Stimulated activated CD4-positive, alpha-beta T cell treated with anti-CD3 and anti-CD28 coated beads, TNF-alpha, amount 100 ng/mL, for 1 hour (primary cell): ENCODE results near the gene CCDC78.

Experiments used
- DNase-seq, 3 donors: peaks; one replicate each; pipeline ENCODE4 v3.0.0-alpha.2; 2020; ENCODE audit warnings: low read depth in 3 of 3, low spot score in 1 of 3

CCDC78 gene

DNA sequence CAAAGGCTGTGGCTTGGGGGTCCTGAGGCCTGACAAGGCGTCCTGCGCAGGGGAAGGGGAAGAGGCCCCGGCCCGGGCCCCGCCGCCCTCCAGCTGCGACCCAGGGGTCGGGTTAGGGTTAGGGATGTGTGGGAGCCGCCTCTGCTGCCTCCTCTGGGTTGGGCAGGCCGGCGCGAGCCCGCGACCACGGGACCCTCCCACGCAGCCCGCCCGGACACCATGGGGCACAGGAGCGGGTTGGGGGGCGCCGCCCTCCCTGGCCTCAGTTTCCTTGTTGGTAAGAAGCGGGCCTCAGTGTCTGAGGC is 14.2 kb upstream of the CCDC78 start:
- no peak for DNase-seq

DNA sequence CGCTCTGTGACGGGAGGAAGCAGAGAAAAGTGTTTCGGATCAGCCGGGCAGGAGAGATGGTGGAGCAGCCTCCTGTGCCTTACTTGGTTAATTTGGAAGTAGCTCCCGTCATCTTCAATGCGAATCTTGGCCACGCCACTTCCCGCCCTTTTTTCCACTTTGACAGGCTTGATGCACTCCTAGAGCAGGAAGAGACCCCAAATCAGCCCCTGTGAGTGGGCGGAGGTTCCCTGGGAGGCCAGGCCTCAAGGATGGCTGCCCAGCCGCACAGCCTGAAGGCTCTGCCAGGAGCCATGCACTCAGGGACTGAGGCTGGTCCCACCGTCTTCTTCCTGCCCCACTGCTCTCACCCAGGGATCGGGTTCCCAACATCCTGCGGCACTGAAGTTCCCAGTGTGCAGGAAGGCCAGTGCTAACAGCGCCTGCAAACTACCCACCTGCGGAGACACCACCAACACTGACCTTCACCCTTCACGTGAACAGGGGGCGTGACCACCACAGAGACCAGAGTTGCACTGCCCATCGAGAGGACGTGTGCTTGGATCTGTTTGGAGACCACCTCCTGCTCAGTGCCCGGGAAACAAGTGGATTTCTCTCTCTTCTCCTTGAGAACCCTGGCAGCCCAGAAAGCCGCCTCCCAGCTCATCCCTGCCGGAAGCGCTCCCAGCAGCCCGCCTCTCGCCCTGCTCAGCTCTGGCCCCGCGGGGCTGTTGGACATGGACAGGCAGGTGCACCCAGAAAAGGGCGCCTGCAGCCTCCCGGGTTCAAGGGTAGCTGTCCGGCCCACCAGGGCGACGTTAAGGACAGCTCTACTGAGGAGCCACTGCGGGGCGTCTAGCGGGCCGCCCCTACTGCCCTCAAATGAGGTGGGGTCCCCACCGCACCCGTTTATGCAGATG is 13.6 kb upstream of the CCDC78 start:
- no peak for DNase-seq

DNA sequence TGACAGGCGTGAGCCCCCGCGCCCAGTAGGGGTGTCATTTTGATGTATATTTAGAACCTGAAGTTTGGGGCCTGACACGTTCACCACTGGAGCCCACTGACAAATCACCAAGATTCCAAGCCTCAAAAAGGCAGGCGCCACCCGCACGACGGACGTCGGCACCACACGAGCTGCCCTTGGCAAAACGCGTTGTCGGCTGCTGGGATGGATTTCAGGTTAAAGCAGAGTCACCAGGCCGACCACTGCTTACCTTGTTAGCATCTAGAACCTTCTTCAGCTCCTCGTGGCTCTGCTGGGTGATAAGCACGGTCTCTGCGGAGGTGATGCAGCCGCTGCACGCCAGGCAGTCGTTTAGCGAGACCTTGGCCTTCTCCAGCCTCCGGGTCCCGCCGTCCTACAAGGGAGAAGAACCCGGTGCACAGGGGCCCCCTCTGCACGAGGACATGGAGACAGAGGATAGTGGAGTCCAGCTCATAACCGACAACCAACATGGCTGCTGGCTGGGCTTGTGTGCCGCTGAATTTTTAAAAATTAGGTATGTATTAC is 10.8 kb upstream of the CCDC78 start:
- no peak for DNase-seq

DNA sequence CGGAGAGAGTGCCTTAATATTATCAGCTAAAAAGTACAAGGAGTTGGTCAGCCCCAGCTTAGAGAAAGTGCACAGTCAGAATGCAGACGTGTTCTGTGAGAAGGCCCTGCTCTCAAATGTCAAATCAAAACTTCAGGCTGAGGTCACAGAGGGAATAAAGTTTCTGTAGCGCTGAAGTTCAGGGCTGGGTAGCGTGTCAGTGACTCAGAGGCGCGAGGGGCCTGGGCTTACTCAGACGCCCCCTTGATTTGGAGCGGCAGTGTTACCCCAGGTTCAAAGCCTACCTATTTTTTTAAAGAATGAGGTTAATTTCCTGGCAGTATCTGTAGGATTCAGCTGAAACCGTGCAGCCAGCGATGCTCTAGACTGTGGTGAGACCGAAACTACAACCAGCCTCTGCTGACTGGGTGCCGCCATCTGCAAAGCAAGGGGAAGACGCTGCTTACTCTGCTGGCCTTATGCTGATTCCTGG is 9.8 kb upstream of the CCDC78 start:
- DNase-seq: no peak

DNA sequence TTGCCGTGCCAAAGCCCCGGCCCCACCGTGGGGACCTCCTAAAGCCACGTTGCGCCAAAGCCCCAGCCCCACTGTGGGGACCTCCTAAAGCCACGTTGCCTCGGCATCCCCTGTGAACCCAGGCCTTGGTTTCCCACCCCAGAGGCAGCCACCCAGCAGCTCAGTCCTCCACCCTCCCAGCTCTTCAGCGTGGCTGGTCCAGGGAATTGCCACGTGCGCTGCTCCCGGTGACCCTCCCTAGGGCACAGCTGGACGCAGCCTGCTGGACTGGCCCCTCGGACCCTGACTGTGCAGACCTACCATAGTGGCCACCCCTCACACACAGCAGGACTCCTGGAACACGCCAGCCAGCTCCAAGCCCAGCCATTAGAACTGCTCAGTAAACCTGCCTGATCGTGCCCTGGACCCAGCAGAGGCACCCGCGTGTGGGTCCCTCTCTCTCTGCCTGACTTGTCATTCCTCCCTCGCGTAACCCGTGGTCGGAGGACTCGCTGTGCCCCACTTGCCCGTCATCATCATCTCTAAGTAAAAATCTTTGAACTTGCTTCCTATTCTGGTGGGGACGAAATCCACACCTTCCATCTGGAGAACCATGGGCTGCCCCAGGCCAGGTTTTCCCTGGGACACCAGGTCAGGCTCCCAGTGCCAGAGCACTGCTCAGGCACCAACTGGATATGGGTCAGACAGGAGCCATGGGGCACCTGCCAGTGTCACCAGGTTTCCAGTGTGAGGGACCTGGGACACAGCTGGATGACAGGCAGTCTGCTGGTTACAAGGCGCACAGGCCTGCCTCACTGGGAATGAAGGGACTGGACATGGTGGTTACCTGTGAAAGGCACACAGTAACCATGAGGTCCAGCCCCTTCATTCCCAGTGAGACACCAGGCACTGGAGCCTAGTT is 9.0 kb upstream of the CCDC78 start:
- DNase-seq: no peak

- no peak for DNase-seq
These were observed 8.2 kb upstream of the CCDC78 start for GRCh38 chr16:734208-734980.

GRCh38 chr16:733382-734207 is 7.4 kb upstream of the CCDC78 start:
- no peak for DNase-seq

DNA sequence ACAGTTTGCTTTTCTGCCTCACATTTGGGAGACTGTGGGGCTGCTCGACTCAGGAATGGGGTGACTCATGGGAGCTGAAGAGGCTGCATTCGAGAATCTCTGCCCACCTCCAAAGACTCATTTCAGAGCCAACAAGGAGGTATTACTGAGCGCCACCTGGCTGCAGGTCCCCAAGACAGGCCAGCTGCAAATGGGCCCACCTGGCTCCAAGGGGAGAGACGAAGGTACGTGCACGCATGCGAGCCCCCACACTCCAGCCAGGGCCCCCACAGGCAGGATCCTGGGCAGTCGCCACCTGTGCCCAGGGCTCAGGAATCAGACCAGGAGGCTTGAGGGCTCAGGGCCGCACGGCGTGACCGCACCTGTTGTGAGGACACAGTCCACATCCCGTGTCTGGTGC is 6.7 kb upstream of the CCDC78 start:
- no peak for DNase-seq

- DNase-seq: no peak
These were observed 6.1 kb upstream of the CCDC78 start for GRCh38 chr16:732332-732731.

- no peak for DNase-seq
These were observed 4.6 kb upstream of the CCDC78 start for GRCh38 chr16:730666-731509.

DNA sequence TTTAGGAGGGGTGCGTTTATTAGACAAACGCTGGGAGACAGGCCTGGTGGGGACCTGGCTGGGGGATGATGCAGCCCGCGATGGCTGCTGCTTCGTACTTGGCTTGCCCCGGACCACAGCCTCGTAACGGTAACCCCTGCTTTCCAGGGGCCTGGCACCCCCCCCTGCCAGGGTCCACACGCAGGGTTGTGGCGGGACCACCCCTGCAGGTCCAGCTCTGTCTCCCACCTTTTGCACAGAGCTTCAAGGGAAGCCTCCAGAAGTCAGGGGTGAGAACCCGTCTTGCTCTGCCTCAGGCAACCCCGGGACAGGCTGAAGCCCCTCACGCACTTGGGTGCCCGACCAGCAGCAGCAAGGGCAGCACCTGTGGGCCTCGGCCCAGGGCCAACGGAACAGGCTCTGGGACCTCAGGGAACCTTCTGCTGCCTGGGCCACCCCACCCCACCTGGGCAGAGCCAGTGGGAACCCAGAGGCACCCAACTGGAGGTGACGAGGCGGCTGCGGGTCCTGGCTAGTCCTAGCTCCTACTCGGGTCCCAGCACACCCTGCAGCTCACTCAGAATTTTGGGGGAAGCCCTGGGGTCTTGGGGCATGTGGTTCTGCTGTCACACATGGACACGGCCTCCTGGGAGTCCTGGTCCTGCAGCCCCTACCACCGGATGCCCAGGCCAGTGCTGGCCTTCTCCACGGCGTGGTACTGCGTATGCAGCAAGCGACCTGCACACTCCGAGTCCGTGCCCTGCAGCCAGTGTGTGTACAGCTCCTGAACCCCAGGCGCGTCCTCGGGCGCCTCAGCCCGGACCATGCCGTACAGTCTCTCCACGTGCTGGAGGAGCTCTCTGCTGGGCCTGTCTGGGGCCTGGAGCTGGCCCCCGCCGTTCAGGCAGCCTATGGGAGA is 3.8 kb upstream of the CCDC78 start:
- DNase-seq: no peak

GRCh38 chr16:728890-729744 is 2.9 kb upstream of the CCDC78 start:
- DNase-seq: no peak

DNA sequence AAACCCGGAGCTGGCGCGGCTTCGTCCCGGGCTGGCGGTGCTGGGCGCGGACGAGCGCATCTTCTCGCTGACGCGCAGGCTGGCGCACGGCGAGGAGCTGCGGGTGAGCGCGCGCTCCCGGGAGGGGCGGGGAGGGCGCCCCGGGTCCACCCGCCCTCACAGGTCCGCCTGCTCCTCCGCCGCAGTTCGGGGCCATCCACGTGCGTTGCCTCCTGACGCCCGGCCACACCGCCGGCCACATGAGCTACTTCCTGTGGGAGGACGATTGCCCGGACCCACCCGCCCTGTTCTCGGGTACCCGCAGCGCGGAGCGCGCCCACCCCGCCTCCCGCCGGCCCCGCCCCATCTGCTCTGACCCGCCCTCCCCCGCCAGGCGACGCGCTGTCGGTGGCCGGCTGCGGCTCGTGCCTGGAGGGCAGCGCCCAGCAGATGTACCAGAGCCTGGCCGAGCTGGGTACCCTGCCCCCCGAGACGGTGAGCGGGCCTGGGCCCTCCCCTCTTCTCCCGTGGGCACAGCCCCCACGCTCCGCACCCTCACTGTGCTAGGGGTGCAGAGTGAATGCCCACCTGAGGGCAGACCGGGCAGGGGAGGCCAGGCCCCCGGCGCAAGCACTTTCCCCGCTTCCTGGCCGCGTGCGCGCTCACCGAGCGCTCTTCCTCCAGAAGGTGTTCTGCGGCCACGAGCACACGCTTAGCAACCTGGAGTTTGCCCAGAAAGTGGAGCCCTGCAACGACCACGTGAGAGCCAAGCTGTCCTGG is 2.1 kb upstream of the CCDC78 start:
- no peak for DNase-seq

GRCh38 chr16:727291-727977 is 1.2 kb upstream of the CCDC78 start:
- DNase-seq: no peak

GRCh38 chr16:726188-726437 is 130 bp downstream of the CCDC78 start:
- DNase-seq: no peak

DNA sequence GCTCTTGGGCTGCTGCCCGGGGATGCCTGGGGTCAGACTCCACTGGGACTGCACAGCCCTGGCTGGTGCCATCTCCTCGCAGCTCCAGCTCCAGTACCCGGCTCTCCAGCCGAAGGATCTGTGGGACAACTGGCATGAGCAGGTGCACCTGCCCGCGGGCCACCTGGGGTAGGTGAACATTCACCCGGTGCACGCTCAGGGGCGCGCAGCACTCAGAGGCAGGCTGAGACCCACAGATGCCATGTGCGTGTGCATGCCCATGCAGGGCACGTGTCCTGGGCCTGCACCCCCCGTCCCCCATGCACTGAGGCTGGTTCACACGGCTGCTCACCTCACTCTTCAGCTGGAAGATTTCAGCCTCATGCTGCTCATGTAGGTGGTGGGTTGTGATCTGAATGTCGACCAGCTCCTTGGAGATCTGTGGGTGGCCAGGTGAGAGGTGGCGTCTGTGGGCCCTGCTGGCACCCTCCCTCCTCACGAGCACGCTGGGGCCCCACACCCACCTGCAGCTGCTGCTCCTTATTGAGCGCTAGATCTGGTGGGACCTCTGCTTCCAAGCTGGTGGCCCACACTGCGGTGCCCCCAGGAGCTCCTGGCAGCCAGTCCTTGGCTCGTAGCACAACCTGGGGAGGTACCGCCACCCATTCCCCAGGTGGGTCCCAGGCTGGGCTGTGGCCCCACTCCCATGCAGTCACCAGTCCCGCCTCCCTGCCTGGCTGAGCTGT is 618 bp downstream of the CCDC78 start:
- no peak for DNase-seq
